CD4-positive, alpha-beta T cell treated with Interleukin-6 at 100 ng/mL for 8 hours (primary cell): ENCODE data around the gene KCNIP1.

ENCODE experiments used
- DNase-seq: peaks from one replicate; pipeline ENCODE4 v3.0.0-alpha.2; 2020; ENCODE audit warnings: mixed read lengths, low spot score

Gene KCNIP1

DNA sequence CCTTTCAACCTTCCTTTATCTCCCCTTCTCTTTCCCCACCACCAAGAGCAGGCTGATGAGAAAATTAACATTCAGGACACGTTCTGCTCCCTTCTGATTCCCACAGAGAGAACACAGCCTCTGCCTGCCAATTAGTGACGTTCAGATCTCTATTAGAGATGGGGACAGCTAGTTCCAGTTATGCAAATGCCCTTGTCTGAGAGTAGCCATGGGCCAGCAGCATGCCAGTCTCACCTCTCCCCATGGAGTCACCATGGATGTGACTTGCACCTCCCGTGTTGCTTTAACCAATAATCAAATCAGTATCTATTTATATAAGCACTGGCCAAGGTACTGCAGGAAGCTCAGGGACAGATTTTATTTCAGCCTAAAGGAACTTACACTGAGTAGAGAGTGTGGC is 61.3 kb downstream of the KCNIP1 start:
- no peak for DNase-seq

DNA sequence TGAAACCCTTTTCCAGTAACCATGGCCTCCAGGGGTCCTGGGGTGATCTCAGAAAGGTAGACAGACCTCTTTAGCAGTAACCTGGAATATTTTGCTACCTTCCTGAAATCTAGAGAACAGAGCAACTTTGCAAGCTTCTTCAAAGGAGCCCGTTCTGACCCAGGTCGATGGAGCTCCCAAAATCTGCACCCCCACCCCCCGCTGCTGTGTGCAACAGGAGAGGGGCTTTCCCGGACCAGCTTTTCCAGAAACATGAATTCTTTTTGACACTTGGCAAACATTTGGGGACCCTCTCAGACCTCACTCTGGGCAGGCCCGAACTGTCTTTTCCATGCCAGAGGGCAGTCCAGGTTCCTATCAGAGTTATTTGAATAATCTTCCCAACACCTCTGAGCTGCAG is 65.3 kb downstream of the KCNIP1 start:
- no peak for DNase-seq

GRCh38 chr5:170570476-170570875 is 66.7 kb downstream of the KCNIP1 start:
- no peak for DNase-seq

DNA sequence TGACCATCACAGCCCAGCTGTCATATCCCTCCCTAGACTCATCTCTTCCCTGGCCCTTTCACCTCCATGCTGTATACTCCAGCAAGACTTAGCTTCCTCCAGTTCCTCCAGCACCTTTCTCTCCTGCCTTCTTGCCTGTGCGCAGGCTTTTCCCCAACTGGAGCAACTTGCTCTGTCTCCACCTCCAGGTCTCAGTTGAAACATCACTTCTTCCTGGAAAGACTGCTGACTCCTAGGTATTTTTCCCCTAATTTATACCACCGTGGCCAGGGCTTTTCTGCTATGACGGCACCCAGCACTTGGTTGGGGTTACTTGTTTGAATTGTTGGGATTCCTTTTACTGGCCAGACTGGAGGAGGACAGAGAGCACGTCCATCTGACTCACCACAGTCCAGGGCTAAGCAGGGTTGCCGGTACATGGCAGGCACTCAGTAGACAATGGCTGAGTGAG is 67.5 kb downstream of the KCNIP1 start:
- DNase-seq = no peak

DNA sequence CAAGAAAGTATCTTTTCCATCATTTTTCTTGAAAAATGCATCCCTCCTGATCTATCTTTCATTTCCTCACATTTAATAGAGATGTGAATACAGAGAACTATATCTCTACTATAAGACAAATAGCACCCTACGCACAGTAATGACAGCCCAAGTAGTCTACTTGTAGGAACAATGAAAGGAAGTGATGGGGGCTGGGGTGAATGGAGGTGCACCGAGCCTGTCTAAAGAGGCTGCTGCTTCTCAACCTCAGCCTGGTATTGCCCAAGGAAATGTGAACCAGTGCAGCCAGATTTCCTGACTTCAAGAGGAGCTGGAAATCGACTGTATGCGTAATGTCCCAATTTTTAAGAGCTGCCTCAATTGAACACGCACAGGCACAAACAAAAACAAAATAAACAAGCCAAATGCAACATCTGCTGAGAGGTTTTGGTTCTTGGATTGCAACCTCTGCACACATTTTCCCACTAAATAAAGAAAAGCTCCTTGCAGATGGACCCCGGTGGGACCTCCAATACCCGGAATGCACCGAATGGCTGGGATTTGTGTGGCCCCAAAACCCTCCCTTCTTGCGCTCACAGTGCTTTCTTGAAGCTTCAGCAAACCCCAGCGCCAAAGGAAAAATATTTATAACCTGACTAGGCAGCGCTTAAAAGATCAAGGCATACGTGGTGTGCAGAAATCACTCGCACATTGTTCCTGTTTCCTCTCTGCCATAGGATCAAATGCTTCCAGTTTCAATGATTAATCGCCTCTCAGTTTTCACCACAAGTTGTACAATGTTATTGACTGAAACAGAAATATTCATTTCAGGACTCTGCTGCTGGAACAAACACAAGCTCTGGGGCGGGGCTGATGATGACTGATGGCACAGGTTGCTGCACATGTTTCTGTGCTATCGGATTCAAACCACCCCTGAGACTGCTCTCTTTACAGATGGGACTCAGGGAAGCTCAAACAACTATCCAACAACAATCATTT is 68.3 kb downstream of the KCNIP1 start:
- no peak for DNase-seq

DNA sequence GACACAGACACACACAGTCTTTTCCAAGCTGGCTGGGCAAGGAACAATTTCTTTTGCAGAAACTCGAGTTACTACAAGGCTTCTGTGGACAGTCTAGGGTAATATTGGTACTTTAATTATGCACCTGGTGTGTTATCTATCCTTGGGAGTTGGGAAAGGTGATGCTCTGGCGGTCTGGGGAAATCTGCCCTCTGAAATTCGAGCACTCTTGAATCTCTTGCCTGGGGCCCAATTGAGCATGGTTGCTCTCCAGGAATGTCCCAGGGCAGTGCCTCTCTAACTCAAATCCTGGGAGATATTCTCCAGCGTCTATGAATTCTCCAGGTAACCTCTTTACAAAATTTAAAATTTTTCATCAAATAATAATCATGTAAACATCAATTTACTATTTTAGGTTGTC is 69.3 kb downstream of the KCNIP1 start:
- DNase-seq = no peak

GRCh38 chr5:170573660-170574059 is 69.8 kb downstream of the KCNIP1 start:
- no peak for DNase-seq

DNA sequence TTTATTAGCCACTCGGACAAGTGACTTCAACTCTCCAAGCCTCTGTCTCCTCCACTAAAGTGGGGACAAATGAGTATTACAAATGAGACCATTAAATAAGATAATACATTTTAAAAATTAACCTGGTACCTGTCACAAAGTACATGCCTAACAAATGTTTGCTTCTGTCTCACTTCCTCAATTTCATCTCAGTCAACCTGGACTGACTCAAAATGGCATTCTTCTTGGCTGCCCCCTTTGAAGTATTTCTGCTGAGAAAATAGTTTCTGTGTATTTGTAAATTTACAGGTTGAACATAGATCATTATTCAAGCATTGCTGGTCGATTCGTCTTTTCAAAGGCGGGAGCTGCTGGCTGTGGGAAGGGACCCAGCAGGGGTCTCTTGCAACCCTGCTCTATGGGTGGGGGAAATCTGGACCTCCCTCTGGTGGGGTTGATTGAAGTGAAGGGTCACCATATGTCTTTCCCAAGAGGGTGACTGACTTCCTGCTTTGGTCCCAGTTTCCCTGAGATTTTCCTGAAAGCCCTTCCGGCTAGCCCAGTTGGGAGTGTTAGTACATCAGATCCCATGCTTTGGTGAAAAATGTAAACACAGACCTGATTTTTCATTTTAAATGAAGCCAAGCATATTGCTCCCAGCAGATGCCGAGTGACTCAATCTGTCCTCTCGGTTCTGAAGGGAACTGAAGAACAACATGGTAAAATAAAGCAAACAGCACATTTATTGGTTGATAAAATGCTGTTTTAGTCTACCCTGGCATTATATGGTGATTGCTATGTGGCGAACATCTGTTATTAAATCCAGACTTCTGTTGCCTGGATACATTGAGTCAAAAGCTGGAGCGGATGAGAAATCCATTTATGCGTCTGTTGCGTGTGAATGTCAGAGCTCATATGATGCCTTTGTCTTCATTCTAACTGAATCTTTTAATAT is 73.0 kb downstream of the KCNIP1 start:
- no peak for DNase-seq

DNA sequence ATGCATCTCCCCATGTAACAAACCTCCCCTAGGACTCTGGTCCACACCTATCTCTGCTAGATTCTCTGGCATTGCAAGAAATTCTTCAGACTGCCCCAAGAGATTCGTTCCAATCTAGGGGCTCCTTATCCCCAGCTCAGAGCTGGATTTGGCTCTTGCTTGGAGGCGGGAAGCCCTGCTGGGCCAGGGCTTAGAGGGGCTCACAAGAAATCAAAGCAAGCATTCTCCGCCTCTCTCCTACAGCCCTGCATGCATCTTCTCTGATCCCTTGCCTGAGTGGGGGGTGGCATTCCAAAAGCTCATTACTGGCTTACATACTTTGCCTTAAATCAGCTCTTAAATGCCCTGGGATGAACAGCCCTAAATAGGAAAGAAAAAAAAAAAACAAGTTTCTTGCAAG is 75.8 kb downstream of the KCNIP1 start:
- no peak for DNase-seq

DNA sequence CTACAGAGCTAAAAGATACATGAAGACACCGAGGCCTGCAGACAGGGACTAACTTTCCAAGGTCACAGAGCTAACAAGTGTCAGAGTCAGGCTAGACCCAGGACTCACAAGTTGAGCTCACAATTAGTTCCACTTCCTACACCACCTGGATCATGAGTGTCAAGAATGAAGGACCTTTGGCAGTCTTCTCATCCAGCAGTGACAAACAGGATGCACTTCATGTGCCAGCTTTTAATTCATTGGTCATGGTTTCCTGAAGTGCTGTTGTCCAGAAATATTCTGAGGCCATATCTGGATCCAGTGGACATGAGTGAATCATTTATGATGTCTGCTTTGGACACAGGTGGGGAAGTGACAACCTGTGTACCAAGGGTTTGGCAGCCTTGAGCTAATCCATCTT is 77.4 kb downstream of the KCNIP1 start:
- DNase-seq = no peak

DNA sequence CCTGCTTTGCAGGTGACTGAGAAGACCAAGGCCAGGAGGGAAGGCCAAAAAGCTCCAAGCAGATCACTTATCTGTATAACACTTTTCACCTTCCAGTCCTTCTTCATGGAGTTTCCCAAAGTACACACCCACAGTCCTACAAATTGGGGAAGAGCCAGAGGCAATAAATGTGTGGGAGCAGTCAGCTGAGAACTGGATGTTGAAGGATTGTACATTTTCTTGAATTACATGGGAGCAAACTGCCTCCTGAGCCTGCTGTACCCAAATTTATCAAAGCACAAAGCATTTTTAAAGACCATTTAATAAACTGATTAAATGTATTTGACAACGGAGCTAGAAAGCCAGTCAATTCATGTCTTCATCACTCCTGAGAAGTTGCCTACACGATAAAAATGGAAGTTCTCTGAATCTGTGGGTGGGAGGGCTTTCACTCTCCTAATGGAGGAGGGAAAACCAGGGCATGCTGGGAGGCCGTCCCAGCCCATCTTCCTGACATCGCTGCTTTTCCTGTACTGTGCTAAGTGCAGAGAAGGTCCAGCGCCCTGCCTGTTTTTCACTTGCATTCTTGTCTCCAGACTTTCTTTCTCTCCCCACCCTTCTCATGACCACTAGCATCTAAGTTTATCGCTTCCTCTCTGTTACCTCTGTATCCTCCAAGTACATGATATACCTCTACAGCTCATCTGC is 79.0 kb downstream of the KCNIP1 start:
- no peak for DNase-seq

DNA sequence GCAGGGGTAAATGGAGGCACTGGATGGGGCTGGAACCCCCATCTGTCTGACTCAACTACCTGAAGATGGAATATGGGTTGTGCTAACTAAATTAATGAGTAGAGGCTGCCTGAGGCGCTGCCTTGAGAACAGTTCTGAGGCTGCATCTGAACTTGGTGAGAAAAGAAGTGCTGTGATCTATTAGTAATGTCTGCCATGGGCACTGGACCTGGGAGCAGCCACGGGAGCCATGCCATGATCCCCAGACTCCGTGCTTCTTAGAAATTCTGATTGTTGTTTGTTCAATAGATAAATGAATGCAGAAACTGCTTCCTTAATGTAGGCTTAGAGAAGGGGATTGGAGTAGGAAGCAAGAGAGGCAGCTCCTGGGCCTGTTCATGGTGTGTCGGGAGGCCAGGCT is 80.2 kb downstream of the KCNIP1 start:
- no peak for DNase-seq

- DNase-seq = no peak
These were observed 80.7 kb downstream of the KCNIP1 start for GRCh38 chr5:170584450-170585058.

GRCh38 chr5:170585273-170585948 is 81.6 kb downstream of the KCNIP1 start:
- DNase-seq = no peak

DNA sequence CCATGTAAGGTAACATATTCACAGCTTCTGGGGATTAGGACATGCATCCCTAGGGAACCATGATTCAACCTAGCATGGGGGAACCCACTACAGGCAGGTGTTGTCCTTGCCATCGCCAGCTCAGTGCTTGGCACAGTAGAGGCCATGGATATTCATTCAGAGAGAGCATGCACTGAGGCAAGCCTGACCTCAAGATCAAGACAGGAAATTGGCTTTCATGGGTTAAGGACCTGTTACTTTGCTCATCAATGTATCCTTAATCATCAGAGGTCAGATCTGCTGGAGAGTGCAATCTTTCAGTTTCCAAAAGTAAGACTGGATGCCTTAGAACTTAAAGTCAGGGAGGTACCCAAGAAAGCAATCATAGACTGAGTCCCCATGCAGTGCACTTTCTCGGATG is 84.0 kb downstream of the KCNIP1 start:
- no peak for DNase-seq

- no peak for DNase-seq
These were observed 85.8 kb downstream of the KCNIP1 start for GRCh38 chr5:170589643-170590042.

DNA sequence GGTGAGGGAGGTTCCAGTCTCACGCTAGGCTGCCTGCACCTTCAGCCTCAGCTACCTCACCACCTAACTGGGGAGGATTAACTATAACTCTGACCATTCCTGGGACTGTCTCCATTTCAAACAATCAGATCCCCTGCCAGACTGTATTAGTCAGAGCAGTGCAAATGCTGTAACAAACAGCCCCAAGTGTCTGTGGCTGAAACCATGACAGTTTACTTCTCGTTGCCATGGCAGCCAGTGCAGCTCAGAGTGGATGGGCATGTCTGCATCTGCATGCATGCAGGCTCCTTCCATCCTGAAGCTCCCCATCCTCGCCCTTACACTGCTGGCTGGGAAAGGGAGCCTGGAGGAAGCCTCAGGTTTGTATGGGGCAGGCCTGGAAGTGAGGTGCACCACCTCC is 86.7 kb downstream of the KCNIP1 start:
- DNase-seq = no peak

DNA sequence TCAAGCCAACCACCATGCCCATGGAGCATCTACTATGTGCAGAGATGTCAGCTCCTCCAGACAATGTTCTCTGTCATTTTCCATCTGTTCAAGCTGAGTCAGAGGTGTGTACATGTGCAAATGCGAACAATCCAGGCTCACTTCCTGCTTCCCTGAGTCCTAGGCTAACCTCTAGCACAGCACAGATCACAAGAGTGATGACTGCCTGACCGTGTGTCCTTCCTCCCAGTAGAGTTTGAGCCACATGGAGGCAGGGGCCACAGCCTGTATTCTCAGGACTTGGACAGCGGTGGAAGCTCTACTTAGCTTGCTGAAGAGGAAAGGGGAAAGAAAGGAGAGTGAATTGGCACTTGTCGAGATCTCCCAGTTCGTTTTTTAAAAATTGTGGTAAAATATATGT is 87.2 kb downstream of the KCNIP1 start:
- no peak for DNase-seq

- no peak for DNase-seq
These were observed 92.7 kb downstream of the KCNIP1 start for GRCh38 chr5:170596482-170597044.

- DNase-seq = no peak
These were observed 93.4 kb downstream of the KCNIP1 start for GRCh38 chr5:170597109-170597751.
